Activated CD8-positive, alpha-beta memory T cell treated with anti-CD3 and anti-CD28 coated beads for 24 hours (primary cell): ENCODE data around the gene SEC24D.

ENCODE experiments used
- DNase-seq: peaks from one replicate; pipeline ENCODE4 v3.0.0-alpha.2; 2020

The SEC24D gene

DNA sequence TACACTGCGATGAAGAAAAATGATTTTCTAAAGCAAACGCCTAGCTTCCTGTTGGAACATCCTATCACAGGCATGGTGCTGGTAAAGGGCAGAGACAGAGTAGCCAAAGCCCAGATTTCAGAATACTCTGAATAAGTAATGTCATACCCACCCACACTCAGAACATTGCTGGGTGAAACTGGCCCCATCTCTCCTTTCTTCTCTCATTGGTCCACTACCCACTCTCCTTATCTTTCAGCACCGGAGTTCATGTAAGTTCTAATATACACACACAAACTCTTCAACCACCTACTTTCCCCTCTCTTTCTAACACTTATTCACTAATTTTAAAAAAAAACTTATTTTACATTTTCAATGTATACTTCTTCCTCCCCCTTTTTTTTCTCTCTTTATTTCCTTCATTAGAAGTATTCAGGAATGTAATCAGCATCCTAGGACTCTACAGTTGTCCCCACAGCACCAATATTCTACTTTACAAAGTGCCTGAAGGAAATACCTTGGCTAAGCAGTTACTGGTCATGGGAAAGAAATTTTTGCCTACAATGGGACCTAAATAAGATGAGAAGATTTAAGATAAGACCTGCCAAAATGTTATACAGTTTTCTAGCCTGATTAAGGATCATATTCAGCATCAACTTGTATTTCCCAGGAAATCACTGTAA is 63.0 kb downstream of the SEC24D start:
- no peak for DNase-seq

DNA sequence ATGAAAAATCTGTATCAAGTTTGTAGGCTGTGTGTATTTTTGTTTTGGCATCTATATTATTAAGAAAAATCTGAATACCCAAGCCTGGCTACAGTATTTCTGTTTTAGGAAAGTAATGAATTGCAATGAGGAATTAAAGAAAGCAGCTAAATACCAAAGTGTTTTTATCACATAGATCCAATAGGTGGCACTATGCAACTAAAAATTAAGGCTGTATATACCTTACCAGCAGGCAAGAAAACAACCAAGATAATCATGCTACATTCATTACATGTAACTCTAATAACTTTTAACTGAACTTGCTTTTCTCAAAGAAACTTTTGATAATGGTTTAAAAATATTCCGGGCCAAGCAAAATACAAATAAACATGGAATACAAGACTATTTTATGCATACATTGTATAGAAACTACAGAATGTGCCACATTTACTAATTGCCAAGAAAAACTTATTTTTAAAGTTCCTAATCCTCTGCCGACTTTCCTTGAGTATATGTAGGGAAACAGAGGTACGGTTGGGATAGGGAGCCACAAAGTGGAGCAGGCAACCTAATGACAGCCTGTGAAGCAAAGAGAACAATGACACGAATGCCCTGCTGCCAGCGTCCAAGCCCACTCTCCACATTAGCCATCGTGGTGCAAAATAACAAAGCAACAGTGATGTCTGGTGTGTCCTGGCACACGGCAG is 63.7 kb downstream of the SEC24D start:
- DNase-seq: no peak

- no peak for DNase-seq
Observed at GRCh38 chr4:118770741-118771187, 65.2 kb downstream of the SEC24D start.

GRCh38 chr4:118769161-118769560 is 66.8 kb downstream of the SEC24D start:
- no peak for DNase-seq

DNA sequence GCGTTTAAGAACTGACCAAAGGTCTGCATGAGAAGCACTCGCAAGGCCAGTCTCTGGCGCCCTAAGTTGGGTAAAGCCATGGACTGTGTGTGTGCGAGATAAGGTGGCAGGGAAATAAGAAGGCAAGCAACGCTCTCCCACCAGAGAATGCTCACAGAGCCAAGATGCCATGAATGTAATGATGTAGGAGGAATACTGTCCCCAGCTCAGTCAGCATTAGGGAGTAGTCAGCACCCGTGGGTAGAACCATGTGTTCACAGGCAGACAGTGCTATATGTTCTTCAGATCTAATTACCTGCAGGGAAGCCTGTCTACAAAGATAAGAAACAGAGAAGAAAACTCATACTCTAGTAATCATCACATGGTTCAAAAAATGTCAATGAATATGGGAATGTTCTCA is 68.8 kb downstream of the SEC24D start:
- no peak for DNase-seq

DNA sequence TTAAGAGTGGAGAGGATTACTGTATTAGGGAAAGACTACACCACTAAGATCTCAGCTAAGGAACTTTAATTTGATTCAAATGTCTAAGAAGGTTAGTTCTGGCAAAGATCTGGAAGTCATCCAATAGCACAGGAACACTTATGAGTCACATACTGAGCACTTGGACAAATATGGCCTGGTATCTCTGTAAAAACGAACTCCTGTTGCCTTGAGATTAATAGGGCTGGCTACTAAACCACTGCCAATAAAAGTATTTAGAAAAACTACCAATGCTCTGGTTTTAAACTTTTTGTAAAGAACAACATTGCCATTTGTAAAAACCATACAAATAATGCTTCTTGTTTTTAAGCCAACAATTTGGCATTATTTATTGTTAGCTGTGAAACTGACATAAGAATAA is 70.5 kb downstream of the SEC24D start:
- DNase-seq: no peak

- DNase-seq: no peak
Observed at GRCh38 chr4:118762730-118763477, 73.0 kb downstream of the SEC24D start.

DNA sequence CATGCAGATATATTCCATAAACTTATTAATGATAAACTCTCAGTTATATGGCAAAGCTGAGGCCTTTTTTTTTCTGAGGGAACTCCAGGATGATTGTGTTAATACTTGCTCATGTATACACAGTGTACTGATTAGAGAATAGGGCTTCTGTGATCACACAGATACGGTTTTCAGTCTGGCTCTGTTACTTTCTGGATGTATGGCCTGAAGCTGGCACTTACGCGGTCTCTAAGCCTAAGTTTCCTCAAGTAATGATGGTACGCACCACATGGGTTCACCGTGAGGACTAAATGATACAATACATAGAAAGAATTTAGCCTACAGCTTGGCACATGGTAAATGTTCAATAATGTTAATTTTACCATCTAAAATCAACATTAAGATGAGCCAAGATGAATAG is 73.8 kb downstream of the SEC24D start:
- no peak for DNase-seq

DNA sequence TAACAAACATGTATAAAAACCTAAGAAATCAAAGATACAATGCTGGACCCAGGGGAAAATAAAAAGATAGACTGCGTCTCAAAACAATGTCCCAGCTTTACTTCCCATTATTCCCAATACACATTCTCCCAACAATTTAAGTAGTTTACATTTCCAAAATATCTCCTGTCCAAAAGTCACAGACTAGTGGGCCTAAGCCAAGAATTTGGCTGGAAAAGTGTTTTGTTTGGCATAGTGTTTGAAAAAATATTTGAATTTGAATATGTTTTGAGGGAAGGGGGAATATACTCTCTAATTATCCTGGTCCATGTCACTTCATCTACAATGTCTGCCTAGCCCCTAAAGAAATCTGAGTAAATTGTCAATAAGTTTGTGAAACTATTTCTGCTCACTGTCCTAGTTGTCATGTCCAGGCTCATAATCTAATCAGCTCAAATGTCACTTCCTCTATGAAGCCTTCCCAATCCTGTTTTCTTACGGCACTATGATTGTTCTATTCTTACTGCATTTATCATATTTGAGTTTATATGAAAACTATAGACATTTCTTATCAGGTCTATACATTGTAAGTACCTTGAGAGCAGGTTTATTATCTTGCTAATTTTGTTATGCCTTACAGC is 74.4 kb downstream of the SEC24D start:
- DNase-seq: no peak

DNA sequence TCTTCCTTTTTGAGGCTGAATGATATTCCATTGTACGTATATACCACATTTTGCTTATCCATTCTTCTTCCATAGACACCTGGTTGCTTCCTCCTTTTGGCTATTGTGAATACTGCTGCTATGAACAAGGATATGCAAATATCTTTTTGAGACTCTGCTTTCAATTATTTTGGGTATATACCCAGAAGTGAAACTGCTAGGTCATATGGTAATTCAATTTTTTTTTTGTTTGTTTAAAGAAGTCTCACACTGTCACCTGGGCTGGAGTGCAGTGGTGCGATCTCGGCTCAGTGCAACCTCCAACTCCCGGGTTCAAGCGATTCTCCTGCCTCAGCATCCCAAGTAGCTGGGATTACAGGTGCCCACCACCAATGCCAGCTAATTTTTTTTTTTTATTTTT is 75.4 kb downstream of the SEC24D start:
- no peak for DNase-seq

DNA sequence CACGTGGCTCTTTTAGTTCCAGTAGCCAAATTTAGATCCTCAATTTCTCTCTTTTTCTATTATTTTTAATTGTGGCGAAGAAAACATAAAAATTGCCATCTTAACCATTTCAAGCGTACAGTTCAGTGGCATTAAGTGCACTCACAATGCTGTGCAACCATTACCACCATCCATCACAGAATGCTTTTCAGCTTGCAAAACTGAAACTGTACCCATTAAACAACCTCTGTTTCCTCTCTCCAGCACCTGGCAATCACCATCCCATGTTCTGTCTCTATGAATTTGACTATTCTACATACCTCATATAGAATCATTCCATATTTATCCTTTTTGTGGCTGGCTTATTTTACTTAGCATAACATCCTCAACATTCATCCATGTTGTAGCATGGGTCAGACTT is 75.8 kb downstream of the SEC24D start:
- DNase-seq: no peak

GRCh38 chr4:118759481-118759880 is 76.4 kb downstream of the SEC24D start:
- no peak for DNase-seq

- DNase-seq: no peak
Observed at GRCh38 chr4:118758293-118758692, 77.6 kb downstream of the SEC24D start.

DNA sequence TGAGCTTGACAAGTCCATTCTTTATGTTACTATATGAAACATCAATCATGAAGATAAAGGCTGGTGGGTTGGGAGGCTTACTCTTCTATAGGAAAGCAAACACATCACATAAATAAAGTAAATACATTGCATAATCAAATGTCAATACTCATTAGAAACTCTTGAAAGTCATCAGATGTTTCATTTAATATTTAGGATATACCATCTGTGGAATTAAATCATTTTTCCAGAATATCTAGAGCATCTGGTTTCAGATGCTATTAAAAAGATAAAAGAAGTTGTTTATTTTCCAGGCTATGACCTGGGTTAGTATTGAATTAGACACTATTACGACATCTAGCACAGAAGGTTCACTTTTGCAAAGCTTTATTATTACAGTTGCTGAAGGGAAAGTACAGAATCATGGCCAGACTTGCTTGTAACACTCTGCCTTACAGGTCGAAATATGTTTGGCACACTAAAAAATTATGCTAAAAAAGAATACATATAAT is 78.1 kb downstream of the SEC24D start:
- no peak for DNase-seq

DNA sequence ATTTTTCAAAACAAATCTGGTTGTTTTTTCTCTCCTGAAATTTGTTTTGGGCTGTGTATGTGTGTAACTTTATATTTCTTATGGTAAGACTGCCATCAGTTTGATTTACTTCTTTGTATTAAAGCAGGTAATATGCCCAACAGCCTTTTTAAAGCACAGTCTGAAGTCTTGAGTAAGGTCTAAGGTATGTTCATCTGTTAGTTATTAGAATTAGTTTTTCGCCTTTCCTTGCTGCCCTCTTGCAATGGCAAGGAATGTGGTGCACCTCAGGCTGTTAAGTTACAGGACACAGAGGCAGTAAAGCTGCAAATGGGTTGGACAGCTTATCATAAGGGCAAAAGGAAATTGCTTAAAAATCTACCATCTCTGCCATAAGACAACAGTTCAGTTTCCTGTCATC is 79.0 kb downstream of the SEC24D start:
- DNase-seq: no peak

DNA sequence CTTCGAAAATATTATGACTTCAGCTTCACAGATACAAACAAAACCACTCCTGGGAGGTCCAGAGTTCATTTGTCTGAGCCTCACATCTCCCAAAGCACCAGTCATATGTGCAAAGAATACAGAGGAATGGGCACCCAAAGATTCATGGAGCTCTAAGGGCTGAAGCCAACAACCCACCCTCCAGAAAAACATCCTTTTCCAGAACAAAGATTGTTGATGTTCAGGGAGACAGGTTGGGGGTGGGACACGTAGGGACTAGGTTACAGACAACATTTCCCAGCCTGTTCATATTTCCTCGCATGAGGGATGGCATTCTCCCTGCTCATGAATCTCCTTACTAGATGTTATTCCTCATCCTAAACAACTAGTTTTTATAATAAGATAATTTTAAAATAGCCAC is 79.5 kb downstream of the SEC24D start:
- no peak for DNase-seq

DNA sequence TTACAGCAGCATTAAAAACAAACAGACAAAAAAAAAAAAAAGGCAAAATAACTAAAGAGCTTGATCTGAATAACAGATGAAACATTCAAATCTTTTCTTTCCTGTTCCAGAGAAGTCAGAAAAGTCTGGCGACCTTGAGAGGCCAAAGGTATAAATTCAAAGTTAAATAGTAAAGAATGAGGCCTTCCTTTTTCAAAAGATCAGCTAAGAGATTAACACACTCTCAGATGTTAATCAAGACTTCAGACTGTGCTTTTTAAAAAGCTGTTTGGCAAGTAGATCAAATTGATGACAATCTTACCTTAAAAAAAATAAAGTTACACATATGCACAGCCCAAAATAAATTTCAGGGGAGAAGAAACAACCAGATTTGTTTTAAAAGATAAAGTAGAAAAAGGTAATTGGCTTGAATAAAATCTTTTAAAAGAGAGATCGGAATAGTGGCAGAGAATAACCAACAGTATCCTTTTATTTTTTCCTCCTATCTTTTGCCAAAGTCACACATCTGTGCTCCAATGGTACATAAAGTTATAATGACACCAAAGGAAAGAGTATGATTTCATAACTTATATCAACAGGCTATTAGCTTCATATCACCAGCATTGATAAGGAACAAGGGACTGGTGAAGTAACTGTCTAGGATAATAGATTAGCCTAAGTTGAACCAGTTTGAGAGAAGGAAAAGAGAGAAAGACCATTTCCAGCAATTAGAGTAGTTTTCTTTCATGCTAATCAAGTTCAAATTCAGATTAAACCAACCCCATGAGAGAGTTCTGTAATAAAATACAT is 80.3 kb downstream of the SEC24D start:
- DNase-seq: no peak

DNA sequence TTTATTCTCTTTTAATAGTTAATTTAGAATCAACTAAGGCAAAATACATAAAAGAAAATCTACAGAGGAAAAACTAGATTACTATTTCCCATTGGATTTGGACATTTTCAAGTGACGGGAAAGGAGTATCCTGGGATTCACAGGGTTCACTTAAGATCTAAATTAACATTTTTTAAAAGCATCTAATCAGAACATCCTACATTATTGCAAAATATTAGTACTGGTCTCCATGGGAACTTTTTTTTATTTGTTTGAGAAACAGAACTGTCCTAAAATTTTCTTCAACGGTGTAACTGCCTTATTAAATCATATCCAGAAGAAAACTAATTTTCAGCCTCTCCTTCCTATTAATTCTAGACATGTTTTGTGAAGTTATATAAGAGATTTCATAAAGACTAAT is 81.0 kb downstream of the SEC24D start:
- DNase-seq: no peak

GRCh38 chr4:118753685-118754084 is 82.2 kb downstream of the SEC24D start:
- DNase-seq: no peak

GRCh38 chr4:118753096-118753495 is 82.8 kb downstream of the SEC24D start:
- no peak for DNase-seq

GRCh38 chr4:118752551-118752950 is 83.4 kb downstream of the SEC24D start:
- no peak for DNase-seq

GRCh38 chr4:118751629-118752323 is 84.2 kb downstream of the SEC24D start:
- no peak for DNase-seq
